K562 (cell line): ENCODE measurements around the gene SULT2B1. TPM values are rescaled to one million over a fixed set of nuclear protein-coding genes. Genes with fewer than 3 reads are reported as not detected.

ENCODE experiments used
- ESRRA ChIP-seq: fragments of 450-650 bp; IDR thresholded peaks from 2 replicates; pipeline ENCODE4 v1.6.1; 2014; ENCODE audit warnings: low read depth, mild to moderate bottlenecking, moderate library complexity, borderline replicate concordance
- HMG20B ChIP-seq: fragments of 250-450 bp; sonication (Bioruptor Pico); IDR thresholded peaks from 2 replicates; pipeline ENCODE4 v1.5.0; 2021; ENCODE audit warnings: mild to moderate bottlenecking
- HMGN3 ChIP-seq: IDR thresholded peaks from 2 replicates; pipeline ENCODE4 v1.6.1; 2011; ENCODE audit warnings: borderline replicate concordance, low read depth, mild to moderate bottlenecking, mixed read lengths, low read length; ENCODE audit not compliant: insufficient read length; ENCODE audit errors: extremely low read depth
- HNRNPK ChIP-seq: fragments of 200-400 bp; formaldehyde crosslinking; IDR thresholded peaks from one replicate; pipeline ENCODE4 v1.6.1; 2018; ENCODE audit warnings: mild to moderate bottlenecking, low read depth, low read length; ENCODE audit not compliant: poor library complexity, severe bottlenecking
- NR2C1 ChIP-seq, 2 experiments: fragments of 450-650 bp; IDR thresholded peaks; 2 replicates each; pipeline ENCODE4 v1.6.1; 2017; ENCODE audit warnings: mild to moderate bottlenecking in 2 of 2, antibody characterized with exemption in 1 of 2, inconsistent platforms in 1 of 2, missing compliant biosample characterization in 1 of 2, missing genetic modification characterization in 1 of 2
- PATZ1 ChIP-seq: fragments of 250-450 bp; sonication (Bioruptor Pico); IDR thresholded peaks from 2 replicates; pipeline ENCODE4 v1.5.0; 2020; ENCODE audit warnings: mild to moderate bottlenecking, borderline replicate concordance
- PTBP1 ChIP-seq: fragments of 200-400 bp; formaldehyde crosslinking; IDR thresholded peaks from 2 replicates; pipeline ENCODE4 v1.6.1; 2017; ENCODE audit warnings: low read depth, low read length
- RERE ChIP-seq: sonication (generic); formaldehyde crosslinking; IDR thresholded peaks from 2 replicates; pipeline ENCODE4 v1.8.0; 2023; ENCODE audit warnings: missing genetic modification reagents, mild to moderate bottlenecking, borderline replicate concordance
- SP2 ChIP-seq: IDR thresholded peaks from 2 replicates; pipeline ENCODE4 v1.6.1; 2011; ENCODE audit warnings: mild to moderate bottlenecking, low read depth, low read length, moderate library complexity; ENCODE audit not compliant: poor library complexity, severe bottlenecking; ENCODE audit errors: extremely low read depth
- THRA ChIP-seq: fragments of 450-650 bp; IDR thresholded peaks from 2 replicates; pipeline ENCODE4 v1.6.1; 2017; ENCODE audit warnings: mild to moderate bottlenecking, moderate library complexity
- TRIM28 ChIP-seq: fragments of 450-650 bp; IDR thresholded peaks from 2 replicates; pipeline ENCODE4 v1.6.1; 2017
- ZKSCAN1 ChIP-seq: fragments of 150-350 bp; IDR thresholded peaks from 2 replicates; pipeline ENCODE4 v1.6.1; 2016; ENCODE audit warnings: low read depth, low read length
- polyA plus RNA-seq, 8 experiments: library from polyadenylated mRNA; depleted of rRNA in 4 of 8; stranded (reverse) in 5 of 8; unstranded in 3 of 8; fragments of >200 nt; fragmentation: Nextera tagmentation in 2 of 8; fragmentation: Illumina TruSeq in 1 of 8; extraction: Ambion mirVana in 2 of 8; extraction: Trizol in 1 of 8; gene quantifications; 2 replicates each; pipeline versions ENCODE4 v1.2.1 to v1.2.3, GENCODE V29; 2011 to 2014; ENCODE audit warnings: inconsistent platforms in 1 of 8, missing spikeins in 1 of 8
- total RNA-seq, 7 experiments: library from RNA; depleted of rRNA in 6 of 7; stranded (reverse); fragments of >200 nt in 6 of 7; fragmentation: Illumina TruSeq in 2 of 7; extraction: Trizol in 2 of 7; gene quantifications; 2 replicates each; pipeline versions ENCODE4 v1.2.1 to v1.2.3, GENCODE V29; 2011 to 2021; ENCODE audit warnings: low replicate concordance in 1 of 7
- TF ChIP-seq, protein P1 (sequence below): fragments of 450-650 bp; IDR thresholded peaks from 2 replicates; pipeline ENCODE4 v1.7.1; 2018; ENCODE audit warnings: mild to moderate bottlenecking, low read depth; ENCODE audit not compliant: partially characterized antibody

SULT2B1 gene
- total and polyA plus RNA-seq, 9 of the 15 experiments (the other 6 are each of a cell fraction or from before 2014, with no cell fraction given): 0.09 to 0.62 (median 0.22) TPM; not detected in 2

DNA sequence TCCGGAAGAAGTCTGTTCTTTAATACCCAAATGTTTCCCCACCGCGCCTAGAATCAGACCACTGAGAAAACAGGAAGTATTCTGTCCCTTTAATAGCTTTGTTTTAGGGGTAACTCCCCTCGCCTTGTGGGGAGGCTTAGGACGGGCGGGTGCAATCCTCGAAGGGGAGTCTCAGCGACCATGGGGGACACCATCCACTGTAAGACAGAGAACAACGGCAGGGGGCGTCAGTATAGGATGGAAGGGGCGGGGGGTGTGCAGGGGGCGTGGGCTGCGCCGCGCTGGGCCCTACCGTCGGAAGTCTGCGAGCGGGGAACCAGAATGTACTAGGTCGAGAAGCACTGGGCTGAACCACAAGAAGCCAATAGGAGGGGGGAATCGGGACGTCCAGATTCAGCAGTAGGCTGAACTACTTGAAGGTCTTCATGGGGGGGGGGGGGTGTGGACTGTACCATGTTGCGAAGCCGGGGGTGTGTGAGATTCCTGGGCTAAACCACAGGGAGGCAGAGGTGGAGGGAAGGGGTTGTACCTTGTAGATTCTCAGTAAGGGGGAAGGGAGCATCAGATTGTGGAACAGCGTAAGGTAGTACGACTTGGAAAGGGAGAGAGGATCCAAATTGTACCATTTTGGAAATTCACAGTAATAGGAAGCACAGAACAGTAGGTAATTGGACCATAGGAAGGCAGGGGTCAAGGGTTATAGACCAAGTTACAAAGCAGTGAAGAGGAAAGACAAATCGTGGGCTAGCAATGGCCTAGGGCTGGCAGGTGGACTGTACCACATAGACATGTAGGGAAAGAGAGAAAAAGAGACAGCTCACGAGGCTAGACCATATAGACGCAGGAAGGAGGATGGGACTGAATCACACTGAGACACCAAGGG lies 86.2 kb downstream of the SULT2B1 start (continued):
- no peak for TF ChIP-seq RERE (CRISPR knock-in tag)
- no peak for TF ChIP-seq THRA
- no peak for TF ChIP-seq TRIM28
- no peak for TF ChIP-seq SP2
- TF ChIP-seq HMG20B (CRISPR knock-in tag): 0 out of 2 replicates have a peak, but pooled peaks have one; percentile 62
- no peak for TF ChIP-seq PTBP1
- TF ChIP-seq ESRRA: peak; percentile 41; the same call in 1 of the 2 replicates
- no peak for TF ChIP-seq HNRNPK
- TF ChIP-seq PATZ1 (CRISPR knock-in tag): no peak
- no peak for TF ChIP-seq HMGN3
- TF ChIP-seq ZKSCAN1: no peak
- peak; percentile 93 for TF ChIP-seq NR2C1 (IDR thresholded peaks at IDR 0.05)
- peak; percentile 87 for TF ChIP-seq NR2C1 (tag; IDR thresholded peaks at IDR 0.05)
- TF ChIP-seq, protein P1, sequence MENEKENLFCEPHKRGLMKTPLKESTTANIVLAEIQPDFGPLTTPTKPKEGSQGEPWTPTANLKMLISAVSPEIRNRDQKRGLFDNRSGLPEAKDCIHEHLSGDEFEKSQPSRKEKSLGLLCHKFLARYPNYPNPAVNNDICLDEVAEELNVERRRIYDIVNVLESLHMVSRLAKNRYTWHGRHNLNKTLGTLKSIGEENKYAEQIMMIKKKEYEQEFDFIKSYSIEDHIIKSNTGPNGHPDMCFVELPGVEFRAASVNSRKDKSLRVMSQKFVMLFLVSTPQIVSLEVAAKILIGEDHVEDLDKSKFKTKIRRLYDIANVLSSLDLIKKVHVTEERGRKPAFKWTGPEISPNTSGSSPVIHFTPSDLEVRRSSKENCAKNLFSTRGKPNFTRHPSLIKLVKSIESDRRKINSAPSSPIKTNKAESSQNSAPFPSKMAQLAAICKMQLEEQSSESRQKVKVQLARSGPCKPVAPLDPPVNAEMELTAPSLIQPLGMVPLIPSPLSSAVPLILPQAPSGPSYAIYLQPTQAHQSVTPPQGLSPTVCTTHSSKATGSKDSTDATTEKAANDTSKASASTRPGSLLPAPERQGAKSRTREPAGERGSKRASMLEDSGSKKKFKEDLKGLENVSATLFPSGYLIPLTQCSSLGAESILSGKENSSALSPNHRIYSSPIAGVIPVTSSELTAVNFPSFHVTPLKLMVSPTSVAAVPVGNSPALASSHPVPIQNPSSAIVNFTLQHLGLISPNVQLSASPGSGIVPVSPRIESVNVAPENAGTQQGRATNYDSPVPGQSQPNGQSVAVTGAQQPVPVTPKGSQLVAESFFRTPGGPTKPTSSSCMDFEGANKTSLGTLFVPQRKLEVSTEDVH: peak; percentile 65
